SK-N-SH treated with all-trans-retinoic acid at 6 μM for 48 hours (cell line): ENCODE data around the gene CCDC194.

Experiments
- BACH2 ChIP-seq: fragments of 250-450 bp; sonication (Bioruptor Pico); IDR thresholded peaks from 2 replicates; pipeline ENCODE4 v1.9.0; 2021; ENCODE audit warnings: mild to moderate bottlenecking, borderline replicate concordance
- CREB5 ChIP-seq: fragments of 250-450 bp; sonication (Bioruptor Pico); IDR thresholded peaks from 2 replicates; pipeline ENCODE4 v1.5.1; 2020; ENCODE audit warnings: low read depth, mild to moderate bottlenecking, moderate library complexity
- CSDC2 ChIP-seq: fragments of 250-450 bp; sonication (Bioruptor Pico); IDR thresholded peaks from 2 replicates; pipeline ENCODE4 v1.5.0; 2020; ENCODE audit warnings: mild to moderate bottlenecking, moderate library complexity
- ESRRG ChIP-seq: fragments of 250-450 bp; sonication (Bioruptor Pico); IDR thresholded peaks from 2 replicates; pipeline ENCODE4 v1.6.1; 2021; ENCODE audit warnings: mild to moderate bottlenecking
- GLIS3 ChIP-seq: fragments of 250-450 bp; sonication (Bioruptor Pico); IDR thresholded peaks from 2 replicates; pipeline ENCODE4 v1.5.0; 2020; ENCODE audit warnings: mild to moderate bottlenecking, moderate library complexity
- SNAI2 ChIP-seq: fragments of 250-450 bp; sonication (Bioruptor Pico); IDR thresholded peaks from 2 replicates; pipeline ENCODE4 v1.5.0; 2020; ENCODE audit warnings: mild to moderate bottlenecking, moderate library complexity

- TF ChIP-seq BACH2 (CRISPR knock-in tag): no peak
- TF ChIP-seq SNAI2 (CRISPR knock-in tag): no peak
- no peak for TF ChIP-seq CREB5 (CRISPR knock-in tag)
- no peak for TF ChIP-seq CSDC2 (CRISPR knock-in tag)
- TF ChIP-seq GLIS3 (CRISPR knock-in tag): no peak
- TF ChIP-seq ESRRG (CRISPR knock-in tag): no peak
Measured at GRCh38 chr19:17441241-17442021, 47.4 kb upstream of the CCDC194 start.
